ENCODE data around the gene GPR55.

- no peak for TF ChIP-seq CTCF (IDR thresholded peaks at IDR 0.05; ENCODE audit: insufficient read depth, low read depth, low read length)
- TF ChIP-seq EZH2 (IDR thresholded peaks at IDR 0.05; ENCODE audit: insufficient read depth, low read length), result no peak
These were observed 21.6 kb upstream of the GPR55 start for GRCh38 chr2:230946429-230947234.

Data from astrocyte (in vitro differentiated cells and primary cell).